ENCODE measurements around the gene PRKAA1.
"Not testable (repeated sequence)": the region's sequence is repeated elsewhere in the genome, so short reads cannot be mapped to it uniquely, and the experiment has no call there.

The PRKAA1 gene

DNA sequence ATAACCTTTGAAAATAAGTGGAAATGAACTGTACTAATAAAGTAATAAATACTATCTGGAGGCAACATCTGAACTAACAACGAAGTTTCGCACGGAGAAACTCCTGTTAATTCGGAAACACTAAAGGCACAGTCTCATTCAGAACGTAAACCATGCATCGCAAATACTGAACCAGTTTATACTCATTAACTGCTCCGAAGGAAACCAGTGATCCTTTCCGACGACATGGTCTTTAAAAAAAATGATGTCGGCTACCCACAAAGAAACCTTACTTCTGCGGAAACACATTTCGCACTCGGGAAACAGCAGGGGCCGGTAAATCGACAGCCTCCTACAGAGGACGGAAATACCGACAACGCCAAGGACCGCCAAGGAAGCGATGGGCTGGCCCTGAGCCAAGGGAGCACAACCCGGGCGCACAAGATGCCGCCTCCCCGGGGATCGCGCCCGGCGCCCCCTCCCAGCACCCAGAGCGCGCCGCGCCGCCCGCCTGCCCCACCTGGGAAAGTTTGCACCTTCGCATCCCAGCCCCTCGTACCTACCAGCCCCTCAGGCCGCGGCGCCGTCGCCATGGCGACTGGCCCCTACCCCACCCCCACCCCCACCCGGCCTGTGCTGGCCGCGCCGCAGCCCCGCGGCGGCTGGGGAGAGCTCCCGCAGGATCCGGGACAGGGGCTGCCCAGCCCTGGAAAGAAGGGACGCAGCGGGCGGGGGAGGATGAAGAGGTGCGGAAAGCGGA lies 732 bp downstream of the PRKAA1 start:
- H3K4me3 ChIP-seq (replicated peaks; ENCODE audit: low read depth, low read length): peak overlapping the region; percentile 83
- TF ChIP-seq, protein P1, sequence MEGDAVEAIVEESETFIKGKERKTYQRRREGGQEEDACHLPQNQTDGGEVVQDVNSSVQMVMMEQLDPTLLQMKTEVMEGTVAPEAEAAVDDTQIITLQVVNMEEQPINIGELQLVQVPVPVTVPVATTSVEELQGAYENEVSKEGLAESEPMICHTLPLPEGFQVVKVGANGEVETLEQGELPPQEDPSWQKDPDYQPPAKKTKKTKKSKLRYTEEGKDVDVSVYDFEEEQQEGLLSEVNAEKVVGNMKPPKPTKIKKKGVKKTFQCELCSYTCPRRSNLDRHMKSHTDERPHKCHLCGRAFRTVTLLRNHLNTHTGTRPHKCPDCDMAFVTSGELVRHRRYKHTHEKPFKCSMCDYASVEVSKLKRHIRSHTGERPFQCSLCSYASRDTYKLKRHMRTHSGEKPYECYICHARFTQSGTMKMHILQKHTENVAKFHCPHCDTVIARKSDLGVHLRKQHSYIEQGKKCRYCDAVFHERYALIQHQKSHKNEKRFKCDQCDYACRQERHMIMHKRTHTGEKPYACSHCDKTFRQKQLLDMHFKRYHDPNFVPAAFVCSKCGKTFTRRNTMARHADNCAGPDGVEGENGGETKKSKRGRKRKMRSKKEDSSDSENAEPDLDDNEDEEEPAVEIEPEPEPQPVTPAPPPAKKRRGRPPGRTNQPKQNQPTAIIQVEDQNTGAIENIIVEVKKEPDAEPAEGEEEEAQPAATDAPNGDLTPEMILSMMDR (IDR thresholded peaks at IDR 0.05; ENCODE audit: low read depth, low read length, missing control alignments): no peak
- DNase-seq (ENCODE audit: extremely low read depth, low read depth): peak; percentile 46

DNA sequence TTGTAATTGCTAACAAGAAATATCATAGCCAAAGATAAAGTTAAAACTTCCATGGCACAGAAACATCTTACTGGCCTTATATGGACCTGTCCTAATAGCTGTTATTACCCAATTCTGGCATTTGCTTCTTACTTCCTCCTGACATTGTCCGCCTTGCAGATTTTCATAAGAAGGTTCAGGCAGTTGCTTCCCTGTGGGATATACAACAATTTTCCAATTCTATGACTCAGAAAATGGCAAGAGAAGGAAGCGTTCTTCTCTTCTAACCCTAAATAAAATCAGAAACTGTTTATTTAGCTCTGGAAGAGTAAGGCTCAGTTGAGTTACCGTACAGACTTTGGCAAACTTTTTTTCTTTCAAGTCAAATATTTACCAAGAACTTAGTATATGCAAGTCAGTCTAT lies 1.7 kb downstream of the PRKAA1 start:
- DNase-seq (ENCODE audit: extremely low read depth, low read depth): no peak
- peak overlapping the region; percentile 83 for H3K4me3 ChIP-seq (replicated peaks; ENCODE audit: low read depth, low read length)
- TF ChIP-seq, protein P1 (IDR thresholded peaks at IDR 0.05; ENCODE audit: low read depth, low read length, missing control alignments): no peak

GRCh38 chr5:40794877-40795276 lies 3.3 kb downstream of the PRKAA1 start:
- not testable (repeated sequence) for H3K4me3 ChIP-seq (replicated peaks; ENCODE audit: low read depth, low read length); DNase-seq (ENCODE audit: extremely low read depth, low read depth)

- DNase-seq (ENCODE audit: extremely low read depth, low read depth); H3K4me3 ChIP-seq (replicated peaks; ENCODE audit: low read depth, low read length): not testable (repeated sequence)
These were observed 3.8 kb downstream of the PRKAA1 start for GRCh38 chr5:40794340-40794739.

DNA sequence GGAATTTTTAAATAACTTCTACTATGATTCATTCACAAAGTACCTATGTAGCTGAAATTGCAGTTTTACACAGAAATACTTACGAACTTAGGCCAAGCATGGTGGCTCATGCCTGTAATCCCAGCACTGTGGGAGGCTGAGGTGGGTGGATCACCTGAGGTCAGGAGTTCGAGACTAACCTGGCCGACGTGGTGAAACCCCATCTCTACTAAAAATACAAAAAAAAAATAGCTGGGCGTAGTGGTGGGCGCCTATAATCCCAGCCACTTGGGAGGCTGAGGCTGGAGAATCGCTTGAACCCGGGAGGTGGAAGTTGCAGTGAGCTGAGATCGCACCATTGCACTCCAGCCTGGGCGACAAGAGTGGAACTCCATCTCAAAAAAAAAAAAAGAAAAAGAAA lies 5.5 kb downstream of the PRKAA1 start:
- not testable (repeated sequence) for H3K4me3 ChIP-seq (replicated peaks; ENCODE audit: low read depth, low read length); DNase-seq (ENCODE audit: extremely low read depth, low read depth)

DNA sequence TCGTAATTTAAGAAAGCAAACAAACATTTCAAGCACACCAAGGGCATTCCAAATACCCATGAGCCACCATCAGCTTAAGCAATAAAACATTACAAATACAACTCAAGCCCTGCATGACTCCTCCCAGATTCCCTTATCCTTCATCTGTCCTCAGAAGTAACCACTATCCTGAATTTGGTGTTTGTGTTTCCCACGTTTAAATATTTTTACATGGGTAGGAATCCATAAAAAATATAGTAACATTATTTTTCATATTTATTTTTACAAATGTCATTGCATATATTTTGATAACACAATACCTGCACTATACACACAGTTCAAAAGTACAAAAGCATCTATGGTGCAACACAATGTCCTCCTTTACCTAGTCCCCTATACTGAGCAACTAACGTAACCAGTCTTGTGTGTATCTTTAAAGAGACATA lies 6.4 kb downstream of the PRKAA1 start:
- TF ChIP-seq, protein P1 (IDR thresholded peaks at IDR 0.05; ENCODE audit: low read depth, low read length, missing control alignments): no peak
- no peak overlapping the region for H3K4me3 ChIP-seq (replicated peaks; ENCODE audit: low read depth, low read length)
- DNase-seq (ENCODE audit: extremely low read depth, low read depth): no peak

- no peak overlapping the region for H3K4me3 ChIP-seq (replicated peaks; ENCODE audit: low read depth, low read length)
- no peak for DNase-seq (ENCODE audit: extremely low read depth, low read depth)
- TF ChIP-seq, protein P1 (IDR thresholded peaks at IDR 0.05; ENCODE audit: low read depth, low read length, missing control alignments): no peak
These were observed 7.1 kb downstream of the PRKAA1 start for GRCh38 chr5:40790947-40791593.

DNA sequence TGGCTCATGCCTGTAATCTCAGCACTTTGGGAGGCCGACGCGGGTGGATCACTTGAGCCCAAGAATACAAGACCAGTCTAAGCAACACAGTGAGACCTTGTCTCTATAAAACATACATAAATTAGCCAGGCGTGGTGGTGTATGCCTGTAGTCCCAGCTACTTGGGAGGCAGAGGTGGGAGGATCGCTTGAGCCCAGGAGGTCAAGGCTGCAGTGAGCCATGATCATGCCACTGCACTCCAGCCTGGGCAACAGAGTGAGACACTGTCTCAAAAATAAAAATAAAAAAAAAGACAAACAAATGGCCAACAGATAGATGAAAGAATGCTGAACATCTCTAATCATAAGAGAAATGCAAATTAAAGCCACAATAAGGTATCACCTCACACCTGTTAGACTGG lies 9.2 kb downstream of the PRKAA1 start:
- DNase-seq (ENCODE audit: extremely low read depth, low read depth): not testable (repeated sequence)

GRCh38 chr5:40787986-40788385 lies 10.2 kb downstream of the PRKAA1 start:
- TF ChIP-seq, protein P1 (IDR thresholded peaks at IDR 0.05; ENCODE audit: low read depth, low read length, missing control alignments): no peak
- DNase-seq (ENCODE audit: extremely low read depth, low read depth): no peak
- no peak overlapping the region for H3K4me3 ChIP-seq (replicated peaks; ENCODE audit: low read depth, low read length)

More for the DNA sequence above, 9.2 kb downstream of the PRKAA1 start:
- H3K4me3 ChIP-seq (replicated peaks; ENCODE audit: low read depth, low read length): not testable (repeated sequence)

- not testable (repeated sequence) for DNase-seq (ENCODE audit: extremely low read depth, low read depth)
These were observed 11.5 kb downstream of the PRKAA1 start for GRCh38 chr5:40786664-40787063.

More at GRCh38 chr5:40786664-40787063, 11.5 kb downstream of the PRKAA1 start:
- not testable (repeated sequence) for H3K4me3 ChIP-seq (replicated peaks; ENCODE audit: low read depth, low read length)

All from HFF-Myc (cell line).